Esophagus squamous epithelium (tissue), 5 donors: Measurements from ENCODE around the gene STK17B. TPM values are rescaled to one million over a fixed set of nuclear protein-coding genes. Genes with fewer than 3 reads are reported as not detected.

Experiments used
- DNase-seq: peaks from one replicate; lab custom pipeline; 2025; lab: John Stamatoyannopoulos, UW
- H3K27ac ChIP-seq, 4 donors: fragments of 200-600 bp; sonication (generic); one replicate each; pipeline ENCODE4 v1.5.1; 2016 to 2019; ENCODE audit warnings: mild to moderate bottlenecking in 1 of 4
- H3K27me3 ChIP-seq, 4 donors: fragments of 200-600 bp; sonication (generic); 1 replicate in 3 of 4; 2 replicates in 1 of 4; pipeline versions ENCODE4 v1.5.1 to v1.6.0; 2017 to 2021; ENCODE audit warnings: antibody characterized with exemption in 1 of 4
- H3K36me3 ChIP-seq, 3 donors: fragments of 200-600 bp; sonication (generic); one replicate each; pipeline ENCODE4 v1.5.1; 2016 to 2019
- H3K4me1 ChIP-seq, 3 donors: fragments of 200-600 bp; sonication (generic); one replicate each; pipeline ENCODE4 v1.5.1; 2017 to 2019
- H3K4me3 ChIP-seq, 4 donors: fragments of 200-600 bp; sonication (generic); 1 replicate in 3 of 4; 2 replicates in 1 of 4; pipeline ENCODE4 v1.5.1; 2016 to 2019; ENCODE audit warnings: mild to moderate bottlenecking in 2 of 4, moderate library complexity in 1 of 4
- H3K9me3 ChIP-seq, 3 donors: fragments of 200-600 bp; sonication (generic); one replicate each; pipeline ENCODE4 v1.5.1; 2016 to 2019
- CTCF ChIP-seq, 6 experiments: fragments of 450-650 bp in 4 of 6; fragments of 200-600 bp in 2 of 6; sonication (generic) in 2 of 6; IDR thresholded peaks; one replicate each; pipeline ENCODE4 v1.5.1; 2016 to 2019; ENCODE audit warnings: antibody characterized with exemption in 6 of 6, mild to moderate bottlenecking in 4 of 6, moderate library complexity in 4 of 6
- POLR2A ChIP-seq, 4 donors: fragments of 450-650 bp; IDR thresholded peaks; one replicate each; pipeline ENCODE4 v1.6.1; 2017; ENCODE audit warnings: antibody characterized with exemption in 4 of 4, mild to moderate bottlenecking in 4 of 4, moderate library complexity in 3 of 4
- WGBS, 2 donors: methylation state at CpG; one replicate each; pipeline ENCODE4 v1.1.5; 2018; 5-methylcytosine and 5-hydroxymethylcytosine counted together
- intact Hi-C: fragments of 100-400 bp; cut with DNase I; formaldehyde crosslinking; loops from one replicate; pipeline ENCODE4 v1.15.0; 2022
- total RNA-seq, 4 donors: library from RNA; depleted of rRNA; stranded (reverse); fragments of >200 nt; gene quantifications; one replicate each; pipeline ENCODE4 v1.1.0, GENCODE V29; 2016
- donor health status: DM: yes; HTN: yes; CAD: no.

STK17B gene
- total RNA-seq, 4 donors from 2014 or later: 7.9 to 32.2 (median 18.2) TPM

- Histone ChIP-seq H3K36me3 (no peaks in the 10 kb centered on the region), H3K4me3 (no peak overlapping the region), H3K27me3 (no peaks in the 10 kb centered on the region), H3K4me1 (peaks cover 4 to 12% (median 6%) of the 10 kb centered on the region in 3 donors), H3K9me3 (no peaks in the 10 kb centered on the region), H3K27ac (peak overlapping the region in 1 of 4 donors; percentile 29)
- no peak for TF ChIP-seq CTCF (IDR thresholded peaks at IDR 0.05)
- no peak for TF ChIP-seq POLR2A (IDR thresholded peaks at IDR 0.05)
- no peak for DNase-seq
- intact Hi-C loops: no loop called here
These were observed 34.6 kb upstream of the STK17B start for GRCh38 chr2:196205881-196206435.

- WGBS, 2 donors: 72 to 84% methylated on average over 5 of the region's 5 CpGs
- intact Hi-C loops: no loop called here
These were observed 33.8 kb upstream of the STK17B start for GRCh38 chr2:196205011-196205766.

GRCh38 chr2:196201229-196202009, 30.0 kb upstream of the STK17B start:
- 54 to 79% methylated on average over 5 of the region's 5 CpGs for WGBS, 2 donors
- H3K9me3 ChIP-seq: no peaks in the 10 kb centered on the region
- DNase-seq: no peak
- intact Hi-C loops: no loop called here
- no peaks in the 10 kb centered on the region for H3K27me3 ChIP-seq
- no peak overlapping the region for H3K4me3 ChIP-seq
- TF ChIP-seq POLR2A (IDR thresholded peaks at IDR 0.05) (no peak), CTCF (IDR thresholded peaks at IDR 0.05) (no peak)
- H3K27ac ChIP-seq: peak overlapping the region in 2 of 4 donors; percentile 18 to 56
- no peaks in the 10 kb centered on the region for H3K36me3 ChIP-seq
- peaks cover under 1 to 4% (median 4%) of the 10 kb centered on the region in 3 donors for H3K4me1 ChIP-seq

More at GRCh38 chr2:196205011-196205766, 33.8 kb upstream of the STK17B start:
- no peak for TF ChIP-seq POLR2A (IDR thresholded peaks at IDR 0.05)
- TF ChIP-seq CTCF (IDR thresholded peaks at IDR 0.05): no peak
- Histone ChIP-seq H3K9me3 (no peaks in the 10 kb centered on the region), H3K36me3 (no peaks in the 10 kb centered on the region), H3K4me1 (peaks cover 4 to 12% (median 6%) of the 10 kb centered on the region in 3 donors), H3K4me3 (no peak overlapping the region), H3K27me3 (no peaks in the 10 kb centered on the region), H3K27ac (no peak overlapping the region)
- DNase-seq: no peak

GRCh38 chr2:196200557-196200956, 29.2 kb upstream of the STK17B start:
- Histone ChIP-seq H3K4me1 (no peaks in the 10 kb centered on the region), H3K36me3 (no peaks in the 10 kb centered on the region), H3K4me3 (no peak overlapping the region), H3K9me3 (no peaks in the 10 kb centered on the region), H3K27ac (peak overlapping the region in 2 of 4 donors; percentile 18 to 56), H3K27me3 (no peaks in the 10 kb centered on the region)
- intact Hi-C loops: no loop called here
- WGBS, 2 donors: 67 to 81% methylated on average over 2 of the region's 2 CpGs
- no peak for TF ChIP-seq CTCF (IDR thresholded peaks at IDR 0.05)
- DNase-seq: no peak

GRCh38 chr2:196195758-196196157, 24.4 kb upstream of the STK17B start:
- H3K4me3 ChIP-seq: no peak overlapping the region
- WGBS, 2 donors: 83 to 84% methylated on average over 4 of the region's 4 CpGs
- H3K36me3 ChIP-seq: no peaks in the 10 kb centered on the region
- intact Hi-C loops: no loop called here
- no peaks in the 10 kb centered on the region for H3K4me1 ChIP-seq
- no peak overlapping the region for H3K27ac ChIP-seq
- H3K9me3 ChIP-seq: no peaks in the 10 kb centered on the region
- no peaks in the 10 kb centered on the region for H3K27me3 ChIP-seq
- DNase-seq: no peak
- no peak for TF ChIP-seq POLR2A (IDR thresholded peaks at IDR 0.05)
- TF ChIP-seq CTCF (IDR thresholded peaks at IDR 0.05): no peak
